HG03571 (cell line): ENCODE results near the gene PSME1.
A peak's percentile ranks its signal among the peaks of the same experiment; 100 is the strongest.

Experiments used
- ATAC-seq: cut with Tn5 transposase; IDR thresholded peaks from one replicate; pipeline ENCODE4 v1.9.1; 2021; ENCODE audit not compliant: unreplicated experiment

PSME1 gene

GRCh38 chr14:24145690-24146452 lies 9.9 kb downstream of the PSME1 start:
- ATAC-seq, result no peak

GRCh38 chr14:24146453-24146977 lies 10.5 kb downstream of the PSME1 start, which contains the start of gene PSME2:
Gene PSME2, minus strand, starts transcription at chr14:24146610. Its CDS starts 29 bp downstream, at chr14:24146581.
- ATAC-seq, result peak; percentile 47

GRCh38 chr14:24146978-24147760 lies 11.2 kb downstream of the PSME1 start, which contains the start of gene RNF31:
Gene RNF31, plus strand, starts transcription at chr14:24147498. Its CDS starts 201 bp downstream, at chr14:24147699.
- ATAC-seq, result peak; percentile 80

GRCh38 chr14:24147761-24148428 lies 11.9 kb downstream of the PSME1 start:
- no peak for ATAC-seq

- ATAC-seq, result no peak
These were observed 13.4 kb downstream of the PSME1 start for GRCh38 chr14:24149302-24149969.

GRCh38 chr14:24150061-24150460 lies 14.1 kb downstream of the PSME1 start:
- no peak for ATAC-seq

GRCh38 chr14:24150567-24150966 lies 14.6 kb downstream of the PSME1 start:
- no peak for ATAC-seq

- ATAC-seq, result no peak
These were observed 15.0 kb downstream of the PSME1 start for GRCh38 chr14:24150993-24151392.

GRCh38 chr14:24151404-24152080 lies 15.5 kb downstream of the PSME1 start:
- ATAC-seq, result no peak

- no peak for ATAC-seq
These were observed 19.1 kb downstream of the PSME1 start for GRCh38 chr14:24155100-24155499.

- no peak for ATAC-seq
These were observed 20.8 kb downstream of the PSME1 start for GRCh38 chr14:24156840-24157239.

- no peak for ATAC-seq
These were observed 21.3 kb downstream of the PSME1 start for GRCh38 chr14:24157331-24157730.

GRCh38 chr14:24159777-24160498 lies 23.9 kb downstream of the PSME1 start:
- ATAC-seq, result no peak

- ATAC-seq, result no peak
These were observed 24.5 kb downstream of the PSME1 start for GRCh38 chr14:24160499-24160849.

GRCh38 chr14:24160850-24161804 lies 25.1 kb downstream of the PSME1 start, which contains the start of gene IRF9:
Gene IRF9, plus strand, starts transcription at chr14:24161265. Its CDS starts 880 bp downstream, at chr14:24162145.
- ATAC-seq, result peak; percentile 64

- ATAC-seq, result no peak
These were observed 26.1 kb downstream of the PSME1 start for GRCh38 chr14:24162093-24162492.

GRCh38 chr14:24164518-24164991 lies 28.6 kb downstream of the PSME1 start:
- no peak for ATAC-seq

- ATAC-seq, result no peak
These were observed 29.8 kb downstream of the PSME1 start for GRCh38 chr14:24165785-24166184.
